SK-N-MC (cell line): ENCODE measurements around the gene AKAP13.

Experiments
- DNase-seq: peaks from one replicate; pipeline ENCODE4 v3.0.0-alpha.2; 2011; ENCODE audit warnings: low read depth, low spot score
- H3K27ac ChIP-seq: fragments of 200-600 bp; sonication (generic); 2 replicates; pipeline ENCODE4 v1.5.1; 2016; ENCODE audit warnings: mixed run types
- H3K36me3 ChIP-seq: fragments of 200-600 bp; sonication (generic); 2 replicates; pipeline ENCODE4 v1.6.1; 2017; ENCODE audit warnings: antibody characterized with exemption, low read length, mixed read lengths; ENCODE audit not compliant: insufficient read depth
- H3K4me3 ChIP-seq: fragments of 200-600 bp; sonication (generic); 2 replicates; pipeline ENCODE4 v1.5.1; 2016
- H3K9ac ChIP-seq: fragments of 200-600 bp; sonication (generic); 2 replicates; pipeline ENCODE4 v1.8.0; 2017; ENCODE audit warnings: mixed run types, mixed read lengths; ENCODE audit not compliant: insufficient read length
- H3K9me3 ChIP-seq: fragments of 200-600 bp; sonication (generic); 2 replicates; pipeline ENCODE4 v1.6.1; 2017; ENCODE audit warnings: low read depth, mild to moderate bottlenecking, antibody characterized with exemption, low read length, moderate library complexity, mixed read lengths
- EZH2 ChIP-seq: fragments of 200-600 bp; sonication (generic); IDR thresholded peaks from one replicate; pipeline ENCODE4 v1.6.1; 2017; ENCODE audit warnings: antibody characterized with exemption
- FOXP2 ChIP-seq: optimal IDR thresholded peaks from 2 replicates; pipeline ENCODE3; 2011; ENCODE audit warnings: mild to moderate bottlenecking, moderate library complexity; ENCODE audit not compliant: insufficient read depth; ENCODE audit errors: extremely low read length, control extremely low read depth
- POLR2AphosphoS5 ChIP-seq: IDR thresholded peaks from 2 replicates; pipeline ENCODE4 v1.6.1; 2012; ENCODE audit warnings: mild to moderate bottlenecking, low read depth, low read length, borderline replicate concordance

AKAP13 gene

DNA sequence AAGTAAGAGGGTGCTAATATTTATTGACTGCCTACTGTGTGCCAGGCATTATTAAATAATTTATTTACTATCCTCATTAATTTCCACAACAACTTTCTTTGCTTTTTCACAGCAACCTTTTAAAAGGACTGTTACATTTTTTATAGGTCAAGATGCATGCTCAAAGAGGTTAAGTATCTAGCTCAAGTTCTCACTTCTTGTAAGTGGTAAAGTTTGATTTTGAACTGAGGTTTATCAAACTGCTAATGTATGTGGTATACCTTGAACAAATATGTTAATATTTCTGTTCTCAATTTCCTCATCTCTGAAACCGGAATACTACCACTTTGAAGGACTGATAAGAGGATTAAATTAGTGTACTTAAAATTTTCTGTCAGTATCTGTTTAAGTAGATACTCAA lies 183.3 kb downstream of the AKAP13 start:
- TF ChIP-seq POLR2AphosphoS5 (no peak), FOXP2 (no peak), EZH2 (no peak)
- H3K4me3 ChIP-seq = peak overlapping the region; percentile 66
- H3K9ac ChIP-seq = no peak overlapping the region
- H3K36me3 ChIP-seq = no peaks in the 10 kb centered on the region
- peak overlapping the region; percentile 71 for H3K27ac ChIP-seq
- DNase-seq = no peak
- H3K9me3 ChIP-seq = no peaks in the 10 kb centered on the region

- no peak for DNase-seq
- no peak overlapping the region for H3K27ac ChIP-seq
- no peaks in the 10 kb centered on the region for H3K36me3 ChIP-seq
- TF ChIP-seq POLR2AphosphoS5 = no peak
- TF ChIP-seq FOXP2 = no peak
- no peak for TF ChIP-seq EZH2
- H3K9me3 ChIP-seq = no peaks in the 10 kb centered on the region
- H3K9ac ChIP-seq = no peak overlapping the region
- no peak overlapping the region for H3K4me3 ChIP-seq
Observed at GRCh38 chr15:85564686-85565085, 184.3 kb downstream of the AKAP13 start.

DNA sequence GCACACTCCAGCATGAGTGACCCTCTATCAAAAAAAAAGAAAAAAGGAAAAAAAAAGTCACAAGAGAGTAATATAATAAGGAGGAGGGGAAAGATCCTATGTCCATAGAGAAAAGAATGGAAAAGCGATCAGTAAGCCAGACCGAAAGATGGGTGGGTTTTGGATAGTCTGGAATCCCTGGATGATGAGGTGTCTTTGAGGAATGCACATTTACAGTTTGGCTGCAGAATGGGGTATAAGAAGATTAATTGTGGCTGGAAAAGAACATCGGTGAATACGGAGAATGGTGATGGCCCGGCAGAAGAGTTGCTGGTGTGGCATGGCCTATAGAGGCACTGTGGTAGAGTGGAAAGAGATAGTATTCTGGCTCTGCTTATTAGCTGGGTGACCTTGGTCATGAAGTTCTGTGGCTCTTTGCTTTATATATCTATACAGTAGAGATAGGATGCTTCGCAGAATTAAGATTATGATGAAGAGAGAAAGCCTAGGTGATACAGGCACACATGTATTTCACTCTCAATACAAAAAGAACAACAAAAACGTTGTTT lies 187.9 kb downstream of the AKAP13 start:
- Histone ChIP-seq H3K9ac (no peak overlapping the region), H3K4me3 (no peak overlapping the region)
- TF ChIP-seq EZH2 (no peak), FOXP2 (no peak), POLR2AphosphoS5 (no peak)

DNA sequence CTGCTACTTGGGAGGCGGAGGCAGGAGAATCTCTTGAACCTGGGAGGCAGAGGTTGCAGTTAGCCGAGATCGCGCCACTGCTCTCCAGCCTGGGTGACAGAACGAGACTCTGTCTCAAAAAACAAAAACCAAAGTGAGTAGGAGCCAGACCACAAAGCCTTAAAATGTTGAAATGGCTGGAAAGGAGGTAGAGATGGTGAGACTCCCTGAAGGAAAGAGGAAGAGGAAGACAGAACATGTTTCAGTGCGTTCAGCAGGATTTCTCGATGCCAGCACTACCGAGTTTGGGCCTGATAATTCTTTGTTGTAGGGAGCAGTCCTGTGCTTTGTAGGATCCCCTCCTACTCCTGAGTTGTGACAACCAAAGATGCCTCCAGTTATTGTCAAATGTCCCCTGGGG lies 189.9 kb downstream of the AKAP13 start:
- no peak overlapping the region for H3K27ac ChIP-seq
- DNase-seq = no peak
- H3K9me3 ChIP-seq = no peaks in the 10 kb centered on the region

More for the DNA sequence above, 187.9 kb downstream of the AKAP13 start:
- Histone ChIP-seq H3K27ac (no peak overlapping the region), H3K9me3 (no peaks in the 10 kb centered on the region), H3K36me3 (no peaks in the 10 kb centered on the region)
- DNase-seq = no peak

DNA sequence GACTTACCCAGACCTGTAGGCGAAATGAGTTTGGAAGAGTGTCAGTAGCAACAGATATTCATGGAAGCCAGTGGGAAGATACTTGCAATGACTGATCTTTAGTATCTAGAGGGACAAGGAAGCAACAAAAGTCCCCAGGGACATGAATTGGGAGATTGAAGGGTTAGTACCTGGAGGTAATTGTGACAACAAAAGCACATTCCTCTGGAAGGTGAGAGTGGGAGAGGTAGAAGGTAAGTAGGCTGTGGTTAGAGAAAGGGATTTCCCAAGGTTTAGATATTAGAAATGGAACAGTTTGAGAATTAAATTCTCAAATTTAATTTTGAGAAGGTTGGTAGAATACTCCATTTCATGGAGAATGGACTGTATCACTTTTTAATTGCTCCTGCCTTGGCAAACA lies 191.4 kb downstream of the AKAP13 start:
- DNase-seq = no peak
- no peak for TF ChIP-seq EZH2
- TF ChIP-seq POLR2AphosphoS5 = no peak
- no peak for TF ChIP-seq FOXP2

More for the DNA sequence above, 189.9 kb downstream of the AKAP13 start:
- no peak for TF ChIP-seq EZH2
- no peak for TF ChIP-seq FOXP2
- no peak for TF ChIP-seq POLR2AphosphoS5
- H3K36me3 ChIP-seq = no peaks in the 10 kb centered on the region
- no peak overlapping the region for H3K9ac ChIP-seq
- H3K4me3 ChIP-seq = no peak overlapping the region

GRCh38 chr15:85576392-85576791 lies 196.0 kb downstream of the AKAP13 start:
- DNase-seq = no peak
- no peaks in the 10 kb centered on the region for H3K9me3 ChIP-seq
- H3K9ac ChIP-seq = no peak overlapping the region
- H3K4me3 ChIP-seq = no peak overlapping the region
- peaks cover 23% of the 10 kb centered on the region; the same call in 1 of the 2 replicates for H3K36me3 ChIP-seq
- no peak for TF ChIP-seq POLR2AphosphoS5
- no peak for TF ChIP-seq FOXP2
- no peak for TF ChIP-seq EZH2
- H3K27ac ChIP-seq = no peak overlapping the region

More for the DNA sequence above, 191.4 kb downstream of the AKAP13 start:
- H3K36me3 ChIP-seq = no peaks in the 10 kb centered on the region
- no peak overlapping the region for H3K9ac ChIP-seq
- no peaks in the 10 kb centered on the region for H3K9me3 ChIP-seq
- no peak overlapping the region for H3K27ac ChIP-seq
- no peak overlapping the region for H3K4me3 ChIP-seq

DNA sequence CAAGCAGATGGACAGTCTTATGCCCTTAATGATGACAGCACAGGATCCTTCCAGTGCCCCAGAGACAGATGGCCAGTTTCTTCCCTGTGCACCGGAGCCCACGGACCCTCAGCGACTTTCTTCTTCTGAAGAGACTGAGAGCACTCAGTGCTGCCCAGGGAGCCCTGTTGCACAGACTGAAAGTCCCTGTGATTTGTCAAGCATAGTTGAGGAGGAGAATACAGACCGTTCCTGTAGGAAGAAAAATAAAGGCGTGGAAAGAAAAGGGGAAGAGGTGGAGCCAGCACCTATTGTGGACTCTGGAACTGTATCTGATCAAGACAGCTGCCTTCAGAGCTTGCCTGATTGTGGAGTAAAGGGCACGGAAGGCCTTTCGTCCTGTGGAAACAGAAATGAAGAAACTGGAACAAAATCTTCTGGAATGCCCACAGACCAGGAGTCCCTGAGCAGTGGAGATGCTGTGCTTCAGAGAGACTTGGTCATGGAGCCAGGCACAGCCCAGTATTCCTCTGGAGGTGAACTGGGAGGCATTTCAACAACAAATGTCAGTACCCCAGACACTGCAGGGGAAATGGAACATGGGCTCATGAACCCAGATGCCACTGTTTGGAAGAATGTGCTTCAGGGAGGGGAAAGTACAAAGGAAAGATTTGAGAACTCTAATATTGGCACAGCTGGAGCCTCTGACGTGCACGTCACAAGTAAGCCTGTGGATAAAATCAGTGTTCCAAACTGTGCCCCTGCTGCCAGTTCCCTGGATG lies 198.7 kb downstream of the AKAP13 start:
- H3K27ac ChIP-seq = no peak overlapping the region

DNA sequence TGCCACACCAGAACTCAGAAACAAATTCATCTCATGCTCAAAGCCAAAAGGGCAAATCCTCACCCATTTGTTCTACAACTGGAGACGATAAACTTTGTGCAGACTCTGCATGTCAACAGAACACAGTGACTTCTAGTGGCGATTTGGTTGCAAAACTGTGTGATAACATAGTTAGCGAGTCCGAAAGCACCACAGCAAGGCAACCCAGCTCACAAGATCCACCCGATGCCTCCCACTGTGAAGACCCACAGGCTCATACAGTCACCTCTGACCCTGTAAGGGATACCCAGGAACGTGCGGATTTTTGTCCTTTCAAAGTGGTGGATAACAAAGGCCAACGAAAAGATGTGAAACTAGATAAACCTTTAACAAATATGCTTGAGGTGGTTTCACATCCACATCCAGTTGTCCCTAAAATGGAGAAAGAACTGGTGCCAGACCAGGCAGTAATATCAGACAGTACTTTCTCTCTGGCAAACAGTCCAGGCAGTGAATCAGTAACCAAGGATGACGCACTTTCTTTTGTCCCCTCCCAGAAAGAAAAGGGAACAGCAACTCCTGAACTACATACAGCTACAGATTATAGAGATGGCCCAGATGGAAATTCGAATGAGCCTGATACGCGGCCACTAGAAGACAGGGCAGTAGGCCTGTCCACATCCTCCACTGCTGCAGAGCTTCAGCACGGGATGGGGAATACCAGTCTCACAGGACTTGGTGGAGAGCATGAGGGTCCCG lies 199.7 kb downstream of the AKAP13 start:
- H3K27ac ChIP-seq = no peak overlapping the region
- no peak overlapping the region for H3K4me3 ChIP-seq
- H3K9me3 ChIP-seq = no peaks in the 10 kb centered on the region
- no peak for DNase-seq
- TF ChIP-seq EZH2 (no peak), FOXP2 (no peak), POLR2AphosphoS5 (no peak)
- H3K36me3 ChIP-seq = peaks cover 31% of the 10 kb centered on the region; the same call in 1 of the 2 replicates
- H3K9ac ChIP-seq = no peak overlapping the region

More for the DNA sequence above, 198.7 kb downstream of the AKAP13 start:
- Histone ChIP-seq H3K36me3 (peaks cover 31% of the 10 kb centered on the region; the same call in 1 of the 2 replicates), H3K9me3 (no peaks in the 10 kb centered on the region), H3K4me3 (no peak overlapping the region), H3K9ac (no peak overlapping the region)
- TF ChIP-seq FOXP2 = no peak
- no peak for TF ChIP-seq EZH2
- TF ChIP-seq POLR2AphosphoS5 = no peak
- no peak for DNase-seq
